ENCODE measurements around the gene NUP210L.

GRCh38 chr1:153954826-153955225 is 200.0 kb downstream of the NUP210L start:
- TF ChIP-seq POLR2A (IDR thresholded peaks at IDR 0.05), result no peak
- TF ChIP-seq CTCF (IDR thresholded peaks at IDR 0.05), result no peak
- no peak for TF ChIP-seq EP300 (IDR thresholded peaks at IDR 0.05)

Data from tibial nerve (tissue), 4 donors.